Measurements from ENCODE around the gene TTYH3.
A peak's percentile ranks its signal among the peaks of the same experiment; 100 is the strongest.
"Not testable (repeated sequence)": the region's sequence is repeated elsewhere in the genome, so short reads cannot be mapped to it uniquely, and the experiment has no call there.

The TTYH3 gene

DNA sequence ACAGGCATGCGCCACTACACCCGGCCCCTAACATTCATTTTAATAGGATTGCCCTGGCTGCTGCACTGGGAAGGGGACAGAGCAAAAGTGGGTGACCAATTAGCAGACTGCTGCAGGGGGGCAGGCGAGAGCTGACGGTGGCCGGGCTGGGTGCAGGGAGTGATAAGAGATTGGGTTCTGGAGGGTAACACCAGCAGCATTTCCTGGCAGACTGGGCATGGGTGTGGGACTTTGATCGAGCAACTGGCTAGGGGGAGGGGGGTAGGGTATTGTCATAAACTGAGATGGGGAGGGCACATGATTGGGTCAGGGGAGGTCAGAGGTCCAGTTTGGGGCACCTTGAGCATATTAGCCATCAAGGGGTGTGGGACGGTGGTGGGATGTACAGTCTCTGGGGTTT, 36.1 kb downstream of the TTYH3 start:
- no peak for DNase-seq (ENCODE audit: low read depth)
- H3K4me3 ChIP-seq (ENCODE audit: low read depth, low read length): no peak overlapping the region
- TF ChIP-seq, protein P1, sequence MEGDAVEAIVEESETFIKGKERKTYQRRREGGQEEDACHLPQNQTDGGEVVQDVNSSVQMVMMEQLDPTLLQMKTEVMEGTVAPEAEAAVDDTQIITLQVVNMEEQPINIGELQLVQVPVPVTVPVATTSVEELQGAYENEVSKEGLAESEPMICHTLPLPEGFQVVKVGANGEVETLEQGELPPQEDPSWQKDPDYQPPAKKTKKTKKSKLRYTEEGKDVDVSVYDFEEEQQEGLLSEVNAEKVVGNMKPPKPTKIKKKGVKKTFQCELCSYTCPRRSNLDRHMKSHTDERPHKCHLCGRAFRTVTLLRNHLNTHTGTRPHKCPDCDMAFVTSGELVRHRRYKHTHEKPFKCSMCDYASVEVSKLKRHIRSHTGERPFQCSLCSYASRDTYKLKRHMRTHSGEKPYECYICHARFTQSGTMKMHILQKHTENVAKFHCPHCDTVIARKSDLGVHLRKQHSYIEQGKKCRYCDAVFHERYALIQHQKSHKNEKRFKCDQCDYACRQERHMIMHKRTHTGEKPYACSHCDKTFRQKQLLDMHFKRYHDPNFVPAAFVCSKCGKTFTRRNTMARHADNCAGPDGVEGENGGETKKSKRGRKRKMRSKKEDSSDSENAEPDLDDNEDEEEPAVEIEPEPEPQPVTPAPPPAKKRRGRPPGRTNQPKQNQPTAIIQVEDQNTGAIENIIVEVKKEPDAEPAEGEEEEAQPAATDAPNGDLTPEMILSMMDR (IDR thresholded peaks at IDR 0.05; ENCODE audit: control insufficient read depth, extremely low read depth, insufficient read depth): no peak

GRCh38 chr7:2668401-2668800, 36.6 kb downstream of the TTYH3 start:
- TF ChIP-seq, protein P1 (IDR thresholded peaks at IDR 0.05; ENCODE audit: control insufficient read depth, extremely low read depth, insufficient read depth): no peak
- DNase-seq (ENCODE audit: low read depth): no peak
- no peak overlapping the region for H3K4me3 ChIP-seq (ENCODE audit: low read depth, low read length)

- TF ChIP-seq, protein P1 (IDR thresholded peaks at IDR 0.05; ENCODE audit: control insufficient read depth, extremely low read depth, insufficient read depth): no peak
- DNase-seq (ENCODE audit: low read depth): no peak
- no peak overlapping the region for H3K4me3 ChIP-seq (ENCODE audit: low read depth, low read length)
These were observed 38.4 kb downstream of the TTYH3 start for GRCh38 chr7:2670171-2670570.

DNA sequence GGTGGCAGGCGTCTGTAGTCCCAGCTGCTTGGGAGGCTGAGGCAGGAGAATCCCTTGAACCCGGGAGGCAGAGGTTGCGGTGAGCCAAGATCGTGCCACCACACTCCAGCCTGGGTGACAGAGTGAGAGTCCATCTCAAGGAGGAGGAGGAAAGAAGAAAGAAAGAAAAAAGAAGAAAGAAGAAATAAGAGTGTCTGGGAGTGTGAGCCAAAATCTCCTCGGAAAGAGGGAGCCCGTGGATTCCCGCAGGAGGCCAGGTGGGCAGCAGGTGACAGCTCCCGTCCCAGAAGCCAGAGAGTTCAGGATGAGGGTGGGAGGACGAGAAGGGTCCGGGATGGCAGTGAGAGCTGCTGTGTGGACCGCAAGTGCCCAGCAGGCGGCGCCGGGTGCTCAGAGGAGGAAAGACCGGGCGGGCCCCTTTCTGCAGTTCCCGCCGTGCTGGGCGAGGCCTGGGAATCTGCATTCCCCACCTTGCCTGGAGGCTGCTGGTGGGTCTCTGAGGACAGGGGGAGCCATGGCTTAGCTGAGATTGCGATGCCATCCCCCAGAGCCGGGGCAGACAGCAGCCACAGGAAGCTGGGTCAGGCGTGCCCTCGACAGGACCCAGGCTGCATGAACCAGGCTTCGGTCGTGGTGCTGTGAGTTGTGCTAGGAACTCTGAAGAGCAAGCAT, 39.1 kb downstream of the TTYH3 start:
- no peak for DNase-seq (ENCODE audit: low read depth)
- no peak overlapping the region for H3K4me3 ChIP-seq (ENCODE audit: low read depth, low read length)

GRCh38 chr7:2673214-2673613, 41.4 kb downstream of the TTYH3 start:
- H3K4me3 ChIP-seq (ENCODE audit: low read depth, low read length); DNase-seq (ENCODE audit: low read depth): not testable (repeated sequence)

More for the DNA sequence above, 39.1 kb downstream of the TTYH3 start:
- TF ChIP-seq, protein P1 (IDR thresholded peaks at IDR 0.05; ENCODE audit: control insufficient read depth, extremely low read depth, insufficient read depth): peak; percentile 93

GRCh38 chr7:2673934-2674333, 42.1 kb downstream of the TTYH3 start:
- H3K4me3 ChIP-seq (ENCODE audit: low read depth, low read length): no peak overlapping the region
- TF ChIP-seq, protein P1 (IDR thresholded peaks at IDR 0.05; ENCODE audit: control insufficient read depth, extremely low read depth, insufficient read depth): no peak
- no peak for DNase-seq (ENCODE audit: low read depth)

DNA sequence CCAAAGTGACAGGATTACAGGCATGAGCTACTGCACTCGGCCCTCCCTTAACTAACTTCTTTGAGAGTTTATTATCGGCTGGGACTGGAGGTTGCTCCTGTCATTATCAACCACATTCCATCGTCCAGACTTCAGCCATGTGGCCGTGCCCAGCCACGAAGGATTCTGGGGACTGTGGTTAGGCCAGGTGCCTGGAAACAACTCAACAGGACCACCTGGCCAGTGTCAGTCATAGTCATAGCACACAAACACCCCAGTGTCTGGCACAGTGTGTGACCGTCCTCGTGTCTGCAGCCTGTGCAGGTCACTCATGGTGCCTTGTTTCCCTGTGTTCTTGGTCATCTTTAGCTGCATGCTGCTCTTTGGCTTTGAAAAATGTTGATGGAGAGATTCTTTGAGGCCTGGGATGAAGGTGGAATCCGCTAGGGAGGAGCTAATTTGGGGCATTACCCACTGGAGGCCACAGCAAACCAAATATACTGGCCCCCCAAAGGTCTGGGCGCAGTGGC, 43.5 kb downstream of the TTYH3 start:
- H3K4me3 ChIP-seq (ENCODE audit: low read depth, low read length): no peak overlapping the region
- TF ChIP-seq, protein P1 (IDR thresholded peaks at IDR 0.05; ENCODE audit: control insufficient read depth, extremely low read depth, insufficient read depth): no peak
- no peak for DNase-seq (ENCODE audit: low read depth)

- H3K4me3 ChIP-seq (ENCODE audit: low read depth, low read length): not testable (repeated sequence)
These were observed 44.8 kb downstream of the TTYH3 start for GRCh38 chr7:2676576-2676975.

GRCh38 chr7:2678454-2678853, 46.7 kb downstream of the TTYH3 start:
- DNase-seq (ENCODE audit: low read depth); H3K4me3 ChIP-seq (ENCODE audit: low read depth, low read length): not testable (repeated sequence)

More at GRCh38 chr7:2676576-2676975, 44.8 kb downstream of the TTYH3 start:
- not testable (repeated sequence) for DNase-seq (ENCODE audit: low read depth)

DNA sequence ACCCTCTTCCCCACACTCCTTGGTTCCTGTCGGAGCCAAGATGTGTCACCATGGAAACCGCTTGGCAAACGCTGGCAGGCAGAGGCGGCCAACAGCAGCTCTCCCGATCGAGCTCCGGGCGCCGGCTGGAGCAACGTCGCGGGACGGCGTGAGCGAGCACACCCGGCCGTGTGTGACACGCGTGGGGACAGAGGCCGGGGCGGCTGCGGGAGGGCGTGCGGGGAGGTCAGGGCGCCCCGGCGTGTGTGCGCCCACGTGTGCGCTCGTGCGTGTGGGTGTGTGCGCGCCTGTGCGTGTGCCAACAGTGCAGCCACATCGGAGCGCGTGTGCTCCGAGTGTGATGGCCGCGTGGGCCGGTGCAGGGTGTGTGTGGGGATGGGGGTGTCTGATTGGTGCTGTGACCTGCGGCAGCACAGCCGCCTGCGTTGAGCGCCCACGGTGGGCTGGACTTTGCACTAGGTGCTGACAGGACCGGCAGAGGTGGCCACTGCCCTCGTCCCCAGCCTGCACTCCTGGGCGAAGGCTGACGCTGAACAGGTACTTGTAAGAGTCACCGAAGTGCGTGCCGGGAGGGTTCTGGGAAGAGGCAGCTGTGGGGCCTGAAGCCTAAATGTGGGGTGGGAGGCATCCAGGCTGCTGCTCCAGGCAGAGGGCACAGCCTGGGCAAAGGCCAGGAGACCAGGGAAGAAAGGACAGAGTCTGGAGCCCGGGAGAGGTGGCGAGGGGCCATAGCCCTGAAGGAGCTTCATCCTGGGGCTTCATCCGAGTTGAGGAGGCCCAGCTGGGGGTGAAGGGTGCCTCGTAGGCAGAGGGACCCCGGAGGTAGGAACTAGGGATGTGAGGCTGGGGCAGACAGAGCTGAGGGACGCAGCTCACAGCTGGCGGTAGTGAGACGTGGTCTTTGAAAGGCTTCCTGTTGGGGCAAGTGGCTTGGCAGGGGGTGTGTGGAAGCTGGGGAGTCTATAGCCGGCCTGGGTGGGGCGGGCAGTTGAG, 47.6 kb downstream of the TTYH3 start:
- H3K4me3 ChIP-seq (ENCODE audit: low read depth, low read length); DNase-seq (ENCODE audit: low read depth): not testable (repeated sequence)
